Glomerular visceral epithelial cell (primary cell): ENCODE results near the gene CUBN.

Experiments used
- DNase-seq: peaks from one replicate; pipeline ENCODE4 v3.0.0-alpha.2; 2016; ENCODE audit errors: extremely low spot score

The CUBN gene

DNA sequence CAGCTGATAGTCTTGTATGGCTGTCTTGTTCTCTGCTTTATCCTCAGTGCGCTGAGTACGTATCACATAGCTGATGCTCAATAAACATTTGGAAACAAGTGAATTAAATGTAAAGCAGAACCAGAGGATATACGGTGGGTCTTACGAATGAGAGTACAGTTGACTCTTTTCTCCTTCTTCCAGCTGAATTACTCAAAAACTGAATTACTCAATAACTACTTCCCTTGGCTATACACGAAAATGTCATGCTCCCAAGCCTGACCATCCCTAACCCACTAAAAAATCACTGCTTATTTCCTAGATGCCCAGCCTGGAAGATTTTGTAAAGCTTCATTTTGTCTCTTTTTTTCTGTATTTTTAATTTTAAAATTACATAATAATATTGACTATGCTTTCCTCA is 309.2 kb downstream of the CUBN start:
- no peak for DNase-seq

DNA sequence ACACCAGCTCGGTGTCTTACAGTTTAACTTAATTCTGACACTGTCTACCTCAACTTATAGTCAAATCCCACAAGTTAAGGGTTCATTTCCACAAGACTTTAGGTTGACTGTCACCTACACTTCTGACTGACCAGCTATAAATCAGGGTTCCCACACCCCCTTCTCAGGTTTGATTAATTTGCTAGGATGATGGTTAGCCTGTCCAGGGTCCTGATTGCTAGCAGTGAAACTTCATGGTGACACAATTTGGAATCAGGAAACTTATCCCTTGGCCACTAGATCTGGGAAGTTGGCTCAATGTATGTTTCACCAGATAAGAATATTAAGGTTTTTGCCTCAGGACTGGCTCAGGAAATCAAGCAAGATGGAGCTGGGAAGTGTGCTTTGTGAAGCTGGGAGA is 309.6 kb downstream of the CUBN start:
- DNase-seq, result no peak

DNA sequence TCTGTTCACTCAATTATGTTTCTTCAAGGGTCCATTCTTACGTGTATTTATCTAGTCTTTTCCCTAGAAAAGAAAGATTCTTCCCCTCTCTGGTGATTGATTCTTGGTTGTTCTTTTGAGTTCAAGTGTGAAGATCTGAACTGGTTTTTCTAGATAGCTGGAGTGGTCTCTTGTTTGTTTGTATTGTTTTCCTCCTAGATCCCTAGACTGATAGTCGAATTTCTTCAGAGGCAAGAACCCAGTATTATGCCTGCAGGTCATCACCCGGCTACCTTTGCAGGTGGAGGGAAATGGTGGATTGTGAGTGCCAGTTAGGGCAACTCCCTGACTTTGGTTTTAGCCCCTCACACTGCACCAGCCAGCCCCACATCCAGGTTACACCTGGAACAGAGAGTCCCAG is 310.2 kb downstream of the CUBN start:
- DNase-seq, result no peak

- no peak for DNase-seq
Measured at GRCh38 chr10:16819026-16819425, 310.6 kb downstream of the CUBN start.

DNA sequence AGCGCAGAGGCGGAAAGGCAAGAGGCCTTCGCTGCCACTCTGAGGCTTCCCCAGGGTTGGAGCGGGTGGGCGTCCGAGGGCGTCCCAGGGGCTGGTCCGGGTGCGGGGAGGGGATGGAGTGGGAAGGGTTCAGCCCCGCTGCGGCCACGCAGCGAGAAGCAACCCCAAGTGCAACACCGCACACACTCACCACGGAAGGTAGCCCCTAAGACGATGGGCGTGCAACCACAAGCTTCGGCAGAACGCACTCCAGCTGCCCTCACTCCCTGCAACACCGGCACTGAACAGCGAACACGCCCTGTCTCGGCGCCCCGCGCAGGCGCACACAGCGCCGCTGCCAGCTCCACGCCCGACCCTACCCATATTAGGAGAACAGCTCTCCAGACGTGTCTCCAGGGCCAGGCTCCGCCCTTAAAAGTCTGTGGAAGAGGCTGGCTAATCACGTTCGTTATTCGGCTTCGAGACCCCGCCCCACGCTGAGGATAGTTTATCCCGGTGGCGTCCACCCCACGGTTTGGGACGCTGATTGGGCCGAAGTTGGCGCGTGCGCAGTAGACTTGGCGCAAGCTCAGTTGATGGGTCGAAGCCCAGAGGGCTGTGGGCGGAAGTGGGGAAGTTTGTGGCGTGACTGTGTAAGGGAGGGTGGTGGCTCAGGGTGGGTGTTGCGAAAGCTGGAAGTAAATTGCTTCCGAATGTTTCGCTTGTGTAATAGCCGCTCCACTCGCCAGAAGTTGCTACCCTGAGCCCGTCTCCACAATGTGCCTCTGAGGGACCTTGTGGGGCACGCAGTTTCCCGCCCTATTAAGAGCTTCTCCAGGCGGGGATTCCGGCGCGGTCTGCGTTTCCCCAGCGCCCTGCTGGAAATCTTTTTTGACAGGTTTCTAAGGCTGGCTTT is 312.2 kb downstream of the CUBN start, which contains the start of gene RSU1:
Gene RSU1, minus strand, starts transcription at position 300 of the 895 bp plus-strand sequence. CDS start 343 bp downstream, outside the sequence.
- peak; percentile 100 for DNase-seq

GRCh38 chr10:16816830-16817124 is 312.8 kb downstream of the CUBN start:
- no peak for DNase-seq

- DNase-seq, result no peak
Measured at GRCh38 chr10:16816171-16816570, 313.4 kb downstream of the CUBN start.

DNA sequence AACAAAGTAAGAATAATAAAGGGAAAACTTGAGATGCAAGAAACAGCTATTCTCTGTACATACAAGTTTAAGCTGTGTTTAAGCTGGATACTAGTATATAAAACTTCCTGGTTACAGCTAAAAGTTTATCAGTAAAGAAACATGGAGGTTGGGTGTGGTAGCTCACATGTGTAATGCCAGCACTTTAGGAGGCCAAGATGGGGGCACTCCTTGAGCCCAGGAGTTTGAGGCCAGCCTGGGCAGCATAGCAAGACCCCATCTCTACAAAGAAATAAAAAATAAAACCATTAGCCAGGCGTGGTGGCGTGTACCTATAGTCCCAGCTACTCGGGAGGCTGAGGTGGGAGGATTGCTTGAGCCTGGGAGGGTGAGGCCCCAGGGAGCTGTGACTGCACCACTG is 315.6 kb downstream of the CUBN start:
- DNase-seq, result no peak

- DNase-seq, result no peak
Measured at GRCh38 chr10:16812676-16813075, 316.9 kb downstream of the CUBN start.

DNA sequence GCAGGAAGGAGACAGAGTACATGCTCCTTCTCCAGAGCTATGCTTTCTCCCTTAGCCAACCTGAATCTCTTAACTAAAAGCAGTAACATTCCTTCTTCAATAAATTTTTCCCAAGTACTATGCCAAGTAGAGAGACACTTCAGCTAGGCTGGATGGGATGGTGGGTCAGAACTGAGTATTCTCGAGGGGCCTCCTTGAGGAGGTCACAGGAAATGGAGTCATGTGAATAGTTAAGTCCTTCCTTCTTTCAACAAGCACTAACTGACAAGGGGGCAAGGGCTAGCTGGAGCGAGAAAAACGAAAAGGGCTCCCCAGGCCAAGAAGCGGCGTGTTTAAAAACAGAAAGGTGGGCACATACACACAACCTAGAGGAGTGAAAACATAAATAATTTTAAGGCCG is 317.8 kb downstream of the CUBN start:
- no peak for DNase-seq

GRCh38 chr10:16811292-16811691 is 318.3 kb downstream of the CUBN start:
- no peak for DNase-seq

- DNase-seq, result peak; percentile 11
Measured at GRCh38 chr10:16809074-16809718, 320.4 kb downstream of the CUBN start.

- no peak for DNase-seq
Measured at GRCh38 chr10:16804123-16804522, 325.5 kb downstream of the CUBN start.

- DNase-seq, result no peak
Measured at GRCh38 chr10:16803464-16803863, 326.1 kb downstream of the CUBN start.

DNA sequence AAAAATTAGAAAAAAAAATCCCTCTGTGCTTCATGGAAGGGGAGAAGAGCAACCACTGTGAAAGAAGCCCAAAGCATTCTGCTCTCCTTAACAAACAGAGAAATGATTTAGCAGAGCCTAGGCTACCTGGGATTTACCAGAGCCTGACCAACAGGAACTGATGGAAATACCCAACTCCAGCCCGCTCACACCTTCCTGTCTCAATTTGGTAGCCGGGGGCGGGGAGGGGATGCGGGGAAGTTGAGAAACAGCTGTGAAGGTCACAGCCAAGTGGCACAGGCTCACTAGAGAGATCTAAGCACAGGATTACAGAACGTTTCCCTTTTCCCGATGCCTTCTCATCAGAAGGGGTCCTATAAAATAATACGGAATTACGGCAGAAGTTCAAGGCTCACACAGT is 330.0 kb downstream of the CUBN start:
- no peak for DNase-seq

- DNase-seq, result no peak
Measured at GRCh38 chr10:16798571-16798970, 331.0 kb downstream of the CUBN start.

DNA sequence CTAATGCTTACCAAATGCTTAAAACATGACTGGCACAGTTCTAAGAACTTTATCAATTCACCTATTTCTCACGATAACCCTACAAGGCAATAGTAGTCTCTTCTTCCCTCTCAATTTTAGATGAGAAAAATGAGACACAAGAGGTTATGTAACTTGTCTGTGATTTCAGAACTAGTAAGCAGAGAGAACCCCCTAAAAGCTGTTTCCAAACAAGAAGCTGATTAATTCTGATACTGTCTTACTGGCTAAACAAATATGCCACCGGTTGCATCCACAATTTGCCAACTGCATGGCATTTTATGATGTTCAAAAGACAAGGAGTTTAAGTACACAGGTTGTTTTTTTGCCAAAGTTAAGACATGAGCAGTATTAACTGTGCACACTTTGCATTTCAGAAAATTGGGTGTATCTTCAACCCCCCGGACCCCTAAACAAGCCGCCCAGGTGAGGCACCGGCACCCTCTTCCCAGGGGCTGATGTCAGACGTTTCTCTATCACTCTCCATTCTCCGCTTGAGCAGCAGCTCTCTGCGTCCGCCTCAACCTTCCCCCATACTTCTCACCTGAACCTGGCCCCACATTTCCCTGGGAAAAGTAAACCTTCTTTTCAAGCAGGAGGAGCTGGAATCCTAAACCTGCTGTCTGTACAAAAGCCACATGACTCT is 334.1 kb downstream of the CUBN start:
- DNase-seq, result no peak

DNA sequence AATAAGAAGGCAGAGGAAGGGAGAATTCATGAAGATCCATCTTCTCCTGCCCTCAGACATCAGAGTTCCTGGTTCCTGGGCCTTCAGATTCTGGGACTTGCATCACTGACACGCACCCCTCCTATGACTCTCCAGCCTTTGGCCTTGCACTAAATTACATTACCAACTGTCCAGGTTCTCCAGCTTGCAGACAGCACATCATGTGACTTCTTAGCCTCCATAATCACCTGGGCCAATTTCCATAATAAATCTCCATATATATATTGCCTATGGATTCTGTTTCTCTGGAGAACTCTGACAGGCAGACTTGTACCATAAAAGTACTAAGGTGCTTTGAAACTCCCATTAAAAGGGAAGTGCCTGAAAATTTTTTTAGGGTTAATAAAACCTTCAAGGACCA is 335.6 kb downstream of the CUBN start:
- DNase-seq, result no peak

GRCh38 chr10:16792675-16793074 is 336.9 kb downstream of the CUBN start:
- DNase-seq, result no peak

- no peak for DNase-seq
Measured at GRCh38 chr10:16789765-16790164, 339.8 kb downstream of the CUBN start.

DNA sequence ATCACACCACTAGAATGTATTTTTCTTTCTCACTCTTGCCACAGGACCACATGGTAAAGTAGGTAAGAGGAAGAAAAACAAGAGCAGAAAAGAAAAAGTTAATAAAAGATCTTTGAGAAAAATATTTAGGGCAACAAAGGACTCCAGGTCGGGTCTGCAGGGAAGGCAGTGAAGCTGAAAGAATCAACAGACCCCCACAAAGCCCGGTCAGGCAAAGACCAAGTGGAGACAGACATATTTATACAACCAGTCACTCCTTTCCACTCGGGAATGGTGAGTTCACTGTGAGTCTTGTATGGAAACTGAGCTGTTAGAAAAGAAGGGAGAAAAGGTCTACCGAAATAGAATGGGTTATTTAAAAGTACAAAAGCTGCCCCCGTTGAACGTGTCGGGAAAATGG is 340.4 kb downstream of the CUBN start:
- no peak for DNase-seq

- DNase-seq, result no peak
Measured at GRCh38 chr10:16788778-16789177, 340.8 kb downstream of the CUBN start.

DNA sequence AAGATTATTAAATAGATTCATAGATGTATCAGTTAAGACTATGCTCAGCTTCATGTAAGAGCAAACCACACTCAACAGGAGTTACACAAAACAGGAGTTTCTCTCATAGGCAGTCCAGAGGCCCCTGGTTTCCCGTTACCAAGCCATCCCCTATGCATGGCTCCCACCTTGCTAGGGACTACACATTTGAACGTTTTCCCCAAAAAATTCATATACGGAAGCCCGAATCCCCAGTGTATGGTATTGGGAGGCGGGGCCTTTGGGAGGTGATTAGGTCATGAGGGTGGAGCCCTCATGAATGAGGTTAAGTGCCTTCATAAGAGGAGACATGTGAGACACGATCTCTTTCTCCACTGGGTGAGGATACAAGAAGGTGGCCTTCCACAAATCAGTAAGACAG is 341.5 kb downstream of the CUBN start:
- no peak for DNase-seq
